D721Med (cell line): ENCODE data around the gene HMCN1.

Experiments used
- DNase-seq: peaks from one replicate; pipeline ENCODE4 v3.0.0; 2011; ENCODE audit warnings: low spot score; ENCODE audit not compliant: insufficient read length
- FAIRE-seq: peaks from 2 replicates; lab custom pipeline; 2011; peaks lifted over from hg19 to GRCh38; lab: Jason Lieb, UNC
- TF ChIP-seq, protein P1 (sequence below): IDR thresholded peaks from 2 replicates; pipeline ENCODE4 v1.5.1; 2012; ENCODE audit warnings: mild to moderate bottlenecking, control low read depth; ENCODE audit not compliant: insufficient read depth; ENCODE audit errors: missing control alignments

Gene HMCN1

DNA sequence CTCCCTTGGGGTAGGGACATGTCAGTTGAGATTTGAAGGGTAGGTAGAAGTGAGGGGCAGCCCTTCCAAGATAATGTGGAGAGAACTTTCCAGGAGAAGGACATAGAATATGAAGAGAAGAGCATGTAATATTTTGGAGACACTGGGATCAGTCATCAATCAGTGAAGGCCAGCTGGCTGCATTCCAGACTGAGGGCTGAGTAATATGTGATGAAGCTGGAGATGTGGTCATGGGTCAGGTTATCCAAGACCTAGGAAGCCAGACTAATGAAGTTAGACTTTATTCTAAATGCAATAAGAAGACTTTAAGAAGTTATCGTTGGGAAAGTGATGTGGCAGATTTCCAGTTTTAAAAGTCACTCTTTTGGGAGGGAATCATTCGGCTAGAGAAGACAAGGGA lies 262.0 kb downstream of the HMCN1 start:
- DNase-seq (no peak), FAIRE-seq (no peak)
- TF ChIP-seq, protein P1, sequence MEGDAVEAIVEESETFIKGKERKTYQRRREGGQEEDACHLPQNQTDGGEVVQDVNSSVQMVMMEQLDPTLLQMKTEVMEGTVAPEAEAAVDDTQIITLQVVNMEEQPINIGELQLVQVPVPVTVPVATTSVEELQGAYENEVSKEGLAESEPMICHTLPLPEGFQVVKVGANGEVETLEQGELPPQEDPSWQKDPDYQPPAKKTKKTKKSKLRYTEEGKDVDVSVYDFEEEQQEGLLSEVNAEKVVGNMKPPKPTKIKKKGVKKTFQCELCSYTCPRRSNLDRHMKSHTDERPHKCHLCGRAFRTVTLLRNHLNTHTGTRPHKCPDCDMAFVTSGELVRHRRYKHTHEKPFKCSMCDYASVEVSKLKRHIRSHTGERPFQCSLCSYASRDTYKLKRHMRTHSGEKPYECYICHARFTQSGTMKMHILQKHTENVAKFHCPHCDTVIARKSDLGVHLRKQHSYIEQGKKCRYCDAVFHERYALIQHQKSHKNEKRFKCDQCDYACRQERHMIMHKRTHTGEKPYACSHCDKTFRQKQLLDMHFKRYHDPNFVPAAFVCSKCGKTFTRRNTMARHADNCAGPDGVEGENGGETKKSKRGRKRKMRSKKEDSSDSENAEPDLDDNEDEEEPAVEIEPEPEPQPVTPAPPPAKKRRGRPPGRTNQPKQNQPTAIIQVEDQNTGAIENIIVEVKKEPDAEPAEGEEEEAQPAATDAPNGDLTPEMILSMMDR = no peak

DNA sequence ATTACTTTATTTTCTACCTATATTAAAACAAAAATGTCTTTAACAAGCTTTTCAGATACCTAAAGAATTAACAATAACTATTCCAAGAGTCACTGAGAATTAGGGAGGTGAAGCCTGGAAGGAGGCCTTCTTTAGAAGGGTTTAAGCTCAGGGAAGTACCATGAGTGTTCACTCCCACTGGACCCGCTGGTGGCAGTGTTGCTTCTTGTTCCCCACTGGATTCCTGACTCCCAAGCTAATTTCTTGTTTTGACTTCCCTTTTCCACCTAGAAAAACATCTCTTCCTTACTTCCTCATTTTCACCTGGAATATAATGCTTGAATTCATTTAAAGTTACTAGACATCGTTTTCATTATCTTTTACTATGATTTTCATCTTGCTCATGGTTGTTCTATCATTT lies 264.2 kb downstream of the HMCN1 start:
- TF ChIP-seq, protein P1 = peak; percentile 19
- DNase-seq (no peak), FAIRE-seq (peak; percentile 76)

DNA sequence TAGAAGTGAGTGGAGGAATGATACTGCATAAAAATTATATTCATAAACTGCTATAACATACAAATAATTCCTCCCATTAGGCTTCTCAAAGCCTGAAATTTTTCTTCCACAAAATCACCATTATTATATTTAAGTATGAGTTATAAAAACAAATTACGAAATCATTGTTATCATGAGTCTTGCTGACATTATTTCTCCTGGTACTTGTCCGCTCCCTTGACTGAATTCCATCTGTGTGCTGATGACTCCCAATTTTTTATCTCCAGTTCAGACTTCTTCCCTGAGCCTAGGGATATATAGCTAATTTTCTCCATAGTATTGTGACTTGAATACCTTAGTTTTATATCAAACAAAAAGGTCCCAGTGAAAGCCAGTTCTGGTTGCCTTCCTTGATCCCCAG lies 268.2 kb downstream of the HMCN1 start:
- no peak for DNase-seq
- TF ChIP-seq, protein P1 = no peak
- no peak for FAIRE-seq

DNA sequence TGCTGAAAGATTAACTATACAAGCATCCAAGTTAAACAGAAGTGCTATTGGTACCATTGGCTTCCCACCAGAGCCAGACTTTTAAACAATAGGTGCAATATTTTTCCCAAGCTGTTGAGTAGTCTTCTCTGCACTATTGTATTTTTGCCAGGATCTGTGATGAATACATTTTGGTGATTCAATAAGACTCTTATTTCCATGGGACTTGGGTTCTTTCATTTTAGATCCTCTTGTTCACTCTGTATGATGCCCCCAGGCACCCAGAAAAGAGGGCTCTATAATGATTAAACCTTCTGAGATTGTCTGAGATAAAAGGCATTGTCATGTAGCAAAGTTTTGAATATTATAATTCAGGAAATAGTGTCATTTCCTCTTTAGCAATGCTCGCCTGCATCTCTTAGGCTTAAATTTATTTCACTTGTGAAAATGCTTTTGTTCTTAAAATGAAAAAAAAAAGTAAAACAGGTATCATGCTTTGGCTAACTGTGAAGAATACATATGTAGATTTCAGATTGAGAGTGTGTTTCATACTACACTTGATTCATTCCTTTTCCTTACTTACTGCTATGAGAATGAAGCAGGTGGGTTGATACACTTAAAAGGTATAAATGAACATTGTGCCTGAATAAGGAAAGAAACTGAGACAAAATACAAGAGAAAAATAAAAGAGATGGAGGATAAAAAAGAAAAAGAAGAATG lies 275.0 kb downstream of the HMCN1 start:
- DNase-seq = no peak
- TF ChIP-seq, protein P1 = no peak
- FAIRE-seq = peak; percentile 21

DNA sequence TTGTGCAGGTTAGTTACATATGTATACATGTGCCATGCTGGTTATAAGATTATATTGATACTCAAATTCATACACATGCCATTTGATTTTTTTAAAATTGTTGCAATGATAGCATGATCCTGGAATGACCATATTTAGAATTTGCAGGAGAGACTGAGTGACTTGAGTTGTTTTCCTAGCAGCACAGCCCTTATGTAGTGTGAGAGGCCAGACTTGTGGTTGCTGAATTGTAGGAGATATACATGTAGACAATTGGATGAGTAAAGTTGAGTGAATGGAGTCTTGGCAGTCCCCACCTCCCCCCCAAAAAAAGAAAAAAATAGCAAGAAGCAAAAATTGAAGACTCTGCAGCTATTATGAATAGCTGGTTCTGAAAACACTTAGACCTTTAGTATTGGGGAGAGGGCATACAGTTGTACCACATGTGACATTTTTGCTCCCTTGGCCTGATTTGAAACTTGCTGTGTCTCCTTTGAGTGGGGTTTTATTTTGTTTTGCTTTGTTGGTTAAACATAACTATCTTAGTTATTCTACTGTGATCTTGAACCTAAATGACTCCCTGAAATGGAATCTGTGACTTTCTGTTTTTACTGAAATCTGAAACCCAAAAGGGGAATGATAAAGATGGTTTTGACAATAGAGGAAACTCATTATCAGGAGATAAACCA lies 280.3 kb downstream of the HMCN1 start:
- TF ChIP-seq, protein P1 = no peak
- no peak for DNase-seq
- peak; percentile 83 for FAIRE-seq

DNA sequence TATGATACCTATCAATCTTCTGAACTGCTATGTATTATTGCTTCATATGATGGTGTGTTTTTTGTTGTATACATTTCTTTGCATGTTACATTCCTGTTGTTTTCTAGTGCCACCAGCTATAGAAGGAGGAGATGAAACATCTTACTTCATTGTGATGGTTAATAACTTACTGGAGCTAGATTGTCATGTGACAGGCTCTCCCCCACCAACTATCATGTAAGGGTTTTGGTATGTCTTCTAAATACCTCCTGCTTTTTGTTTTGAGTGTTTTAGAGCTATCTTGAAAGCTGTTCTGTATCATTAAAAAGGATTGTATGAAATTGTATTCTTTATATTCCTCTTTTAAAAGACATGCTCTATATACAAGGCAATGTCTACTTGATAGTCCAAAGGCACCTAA lies 282.7 kb downstream of the HMCN1 start:
- DNase-seq (no peak), FAIRE-seq (no peak)
- TF ChIP-seq, protein P1 = no peak

DNA sequence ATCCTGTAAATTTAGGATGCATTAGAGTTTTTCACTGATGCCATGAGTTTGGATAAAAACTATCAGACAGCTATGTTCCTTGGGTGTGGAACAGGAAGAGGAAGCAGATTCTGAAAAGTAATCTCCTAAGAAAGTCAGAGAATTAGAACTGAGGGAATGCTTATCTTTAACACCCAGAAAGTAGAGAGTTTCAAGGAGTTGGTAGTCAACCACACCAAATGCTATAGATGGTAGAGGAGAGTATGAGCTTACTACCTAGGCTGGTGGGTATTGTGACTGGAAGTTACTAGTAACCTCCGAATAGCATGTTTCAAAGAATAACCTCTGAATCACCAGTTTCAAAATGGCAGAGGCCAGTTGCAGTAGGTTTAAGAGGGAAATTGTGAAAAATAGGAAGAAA lies 288.0 kb downstream of the HMCN1 start:
- DNase-seq (no peak), FAIRE-seq (no peak)
- TF ChIP-seq, protein P1 = no peak
